ENCODE data around the gene HLA-DRB1.

- TF ChIP-seq, protein P1, sequence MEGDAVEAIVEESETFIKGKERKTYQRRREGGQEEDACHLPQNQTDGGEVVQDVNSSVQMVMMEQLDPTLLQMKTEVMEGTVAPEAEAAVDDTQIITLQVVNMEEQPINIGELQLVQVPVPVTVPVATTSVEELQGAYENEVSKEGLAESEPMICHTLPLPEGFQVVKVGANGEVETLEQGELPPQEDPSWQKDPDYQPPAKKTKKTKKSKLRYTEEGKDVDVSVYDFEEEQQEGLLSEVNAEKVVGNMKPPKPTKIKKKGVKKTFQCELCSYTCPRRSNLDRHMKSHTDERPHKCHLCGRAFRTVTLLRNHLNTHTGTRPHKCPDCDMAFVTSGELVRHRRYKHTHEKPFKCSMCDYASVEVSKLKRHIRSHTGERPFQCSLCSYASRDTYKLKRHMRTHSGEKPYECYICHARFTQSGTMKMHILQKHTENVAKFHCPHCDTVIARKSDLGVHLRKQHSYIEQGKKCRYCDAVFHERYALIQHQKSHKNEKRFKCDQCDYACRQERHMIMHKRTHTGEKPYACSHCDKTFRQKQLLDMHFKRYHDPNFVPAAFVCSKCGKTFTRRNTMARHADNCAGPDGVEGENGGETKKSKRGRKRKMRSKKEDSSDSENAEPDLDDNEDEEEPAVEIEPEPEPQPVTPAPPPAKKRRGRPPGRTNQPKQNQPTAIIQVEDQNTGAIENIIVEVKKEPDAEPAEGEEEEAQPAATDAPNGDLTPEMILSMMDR (IDR thresholded peaks at IDR 0.05): no peak
- TF ChIP-seq CBX2 (IDR thresholded peaks at IDR 0.05; ENCODE audit: borderline replicate concordance, low read depth) (no peak), EP300 (IDR thresholded peaks at IDR 0.05) (no peak), REST (IDR thresholded peaks at IDR 0.05) (no peak), KDM5A (IDR thresholded peaks at IDR 0.05) (no peak), HOXA7 (CRISPR knock-in tag; IDR thresholded peaks at IDR 0.05) (no peak), BHLHE40 (IDR thresholded peaks at IDR 0.05; ENCODE audit: low read depth, low read length) (no peak), RAD21 (conservative IDR thresholded peaks at IDR 0.05 in 1 of 2, IDR thresholded peaks at IDR 0.05 in 1 of 2) (no peak), BCL3 (IDR thresholded peaks at IDR 0.05) (no peak), MAX (IDR thresholded peaks at IDR 0.05) (no peak)
Observed at GRCh38 chr6:32558426-32559057, 31.1 kb downstream of the HLA-DRB1 start.

Measured in A549 (cell line).